CD4-positive, alpha-beta T cell treated with Interleukin-12 subunit alpha and Interleukin-12 subunit beta, for 1 hour (primary cell): ENCODE data around the gene PACRG.

ENCODE experiments used
- DNase-seq: peaks from one replicate; pipeline ENCODE4 v3.0.0-alpha.2; 2020

The PACRG gene

DNA sequence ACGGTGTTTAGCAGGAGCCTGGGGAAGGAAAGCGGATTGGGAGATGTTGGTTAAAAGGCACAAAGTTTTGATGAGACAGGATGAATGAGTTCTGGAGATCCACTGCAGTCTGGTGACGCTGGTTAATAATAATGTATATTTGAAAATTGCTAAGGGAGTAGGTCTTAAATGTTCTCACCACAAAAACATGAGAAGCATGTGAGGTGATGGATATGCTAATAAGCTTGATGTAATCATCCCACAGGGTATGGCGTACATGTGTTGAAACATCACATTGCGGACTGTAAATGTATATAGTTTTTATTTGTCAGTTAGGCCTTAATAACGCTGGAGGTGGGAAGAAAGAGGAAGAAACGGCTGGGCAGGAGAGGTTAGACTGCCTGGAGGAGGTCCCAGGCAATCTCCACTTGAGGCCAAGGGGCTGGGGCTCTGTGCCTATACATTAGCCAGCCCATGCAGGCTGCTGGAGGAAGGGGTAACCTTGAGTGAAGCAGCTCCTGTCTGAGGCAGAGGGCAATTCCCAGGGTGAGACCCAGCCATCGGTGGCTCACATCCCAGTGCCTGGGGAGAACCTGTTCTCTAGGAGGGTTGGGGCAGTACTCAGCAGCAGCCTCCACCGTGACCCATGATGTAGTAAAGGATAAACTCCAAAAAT lies 498.5 kb downstream of the PACRG start:
- no peak for DNase-seq

DNA sequence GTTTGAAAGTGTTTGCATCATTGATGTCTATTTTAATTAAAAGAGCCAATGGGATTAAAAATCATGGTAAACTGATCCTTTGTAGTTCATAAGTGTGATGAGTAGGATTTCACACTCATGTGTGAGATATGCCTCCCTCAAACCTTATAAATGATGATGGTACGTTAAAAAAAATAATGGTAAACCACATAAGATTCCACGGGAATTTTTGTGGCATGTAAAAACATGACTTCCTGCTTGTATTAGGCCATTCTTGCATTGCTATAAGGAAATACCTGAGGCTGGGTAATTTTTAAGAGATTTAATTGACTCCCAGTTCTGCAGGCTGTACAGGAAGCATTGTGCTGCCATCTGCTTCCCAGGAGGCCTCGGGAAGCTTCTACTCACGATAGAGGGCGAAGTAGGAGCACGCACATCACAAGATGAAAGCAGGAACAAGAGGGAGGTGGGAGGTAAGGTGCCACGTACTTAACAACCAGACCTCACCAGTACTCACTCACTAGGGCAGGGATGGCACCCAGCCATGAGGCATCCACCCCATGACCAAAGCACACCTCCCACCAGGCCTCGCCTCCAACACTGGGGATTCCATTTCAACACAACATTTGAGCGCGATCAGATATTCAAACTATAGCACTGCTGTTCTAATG lies 499.2 kb downstream of the PACRG start:
- DNase-seq, result no peak

DNA sequence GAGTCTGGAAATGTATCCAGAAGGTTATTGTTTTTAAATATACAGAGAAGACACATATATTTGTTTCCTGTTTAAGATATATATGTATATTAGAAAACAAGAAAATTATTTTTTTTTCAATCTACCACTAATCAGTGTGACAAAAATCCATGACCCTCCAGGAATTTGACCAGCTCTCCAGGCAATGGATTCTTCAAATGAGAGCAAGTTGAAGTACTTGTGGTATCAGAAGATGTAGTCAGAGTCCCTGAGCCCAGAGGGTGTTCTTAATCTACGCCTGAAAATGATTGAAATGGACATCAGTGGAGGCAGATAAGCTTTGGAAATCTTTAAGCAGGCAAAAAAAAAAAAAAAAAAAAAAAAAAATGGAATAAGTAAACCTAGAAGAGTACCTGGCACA lies 500.3 kb downstream of the PACRG start:
- no peak for DNase-seq

GRCh38 chr6:163229050-163229449 lies 501.3 kb downstream of the PACRG start:
- DNase-seq, result no peak

GRCh38 chr6:163230901-163231300 lies 503.1 kb downstream of the PACRG start:
- no peak for DNase-seq

- DNase-seq, result no peak
These were observed 503.7 kb downstream of the PACRG start for GRCh38 chr6:163231356-163232014.

DNA sequence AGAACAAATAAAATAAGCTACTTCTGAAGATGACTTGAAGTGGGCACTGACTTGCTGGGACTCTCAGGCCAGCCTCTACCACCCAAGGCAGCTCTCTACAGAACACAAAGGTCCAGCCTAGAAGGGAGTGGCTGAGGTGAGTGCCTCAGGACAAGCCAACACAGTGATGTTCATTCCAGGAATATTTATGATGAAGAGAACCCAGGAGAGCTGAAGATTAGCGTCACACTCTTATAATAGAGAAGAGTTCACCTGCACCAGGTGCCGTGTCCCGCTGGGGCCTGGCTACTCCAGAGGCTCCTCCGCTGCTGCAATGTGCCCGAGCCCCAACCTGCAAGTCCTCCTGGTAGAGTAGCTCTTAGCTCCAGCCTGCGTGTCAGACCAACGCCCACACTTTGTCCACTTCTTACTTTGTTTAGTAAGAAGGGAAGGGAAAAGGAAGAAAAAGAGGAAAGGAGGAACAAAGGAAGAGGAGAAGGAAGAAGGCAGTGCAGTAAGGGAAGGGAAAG lies 504.3 kb downstream of the PACRG start:
- no peak for DNase-seq

DNA sequence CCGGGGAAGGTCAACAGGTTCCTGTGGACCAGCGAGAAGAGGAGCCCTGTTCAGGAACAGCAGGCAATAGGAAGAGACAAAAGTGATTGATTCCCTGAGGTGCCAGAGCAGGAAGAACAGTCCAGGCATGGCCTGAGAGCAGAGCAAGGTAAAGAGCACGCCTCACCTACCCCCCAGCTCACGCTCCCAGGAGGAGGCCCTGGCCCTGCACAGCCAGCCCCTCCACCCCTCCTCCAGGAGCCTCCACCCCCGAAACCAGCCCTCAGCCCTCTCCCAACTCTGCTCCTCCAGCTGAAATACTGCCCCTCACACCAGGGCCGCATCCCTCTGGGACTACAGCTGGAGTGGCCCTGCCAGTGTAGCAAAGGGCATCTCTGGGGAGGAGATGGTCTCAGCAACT lies 504.9 kb downstream of the PACRG start:
- no peak for DNase-seq

DNA sequence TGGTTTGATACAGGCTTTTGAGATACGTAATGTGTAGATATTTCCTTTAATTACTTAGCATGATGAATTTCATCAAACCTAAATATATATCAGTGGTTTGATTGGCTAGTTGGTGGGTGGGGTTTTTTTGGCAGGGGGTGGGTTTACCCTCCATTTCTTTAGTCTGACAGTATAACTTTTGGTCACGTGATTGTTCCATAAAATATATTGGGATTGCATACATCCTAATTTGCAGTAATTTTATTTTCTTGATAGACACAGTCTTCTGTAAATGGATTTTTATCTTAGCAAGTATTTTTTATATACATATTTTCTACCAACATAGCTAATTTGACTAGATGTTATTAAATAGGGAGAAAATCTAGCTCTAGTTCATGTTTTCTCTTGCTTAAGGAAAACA lies 509.3 kb downstream of the PACRG start:
- DNase-seq, result no peak

GRCh38 chr6:163239572-163240340 lies 512.0 kb downstream of the PACRG start:
- DNase-seq, result no peak

DNA sequence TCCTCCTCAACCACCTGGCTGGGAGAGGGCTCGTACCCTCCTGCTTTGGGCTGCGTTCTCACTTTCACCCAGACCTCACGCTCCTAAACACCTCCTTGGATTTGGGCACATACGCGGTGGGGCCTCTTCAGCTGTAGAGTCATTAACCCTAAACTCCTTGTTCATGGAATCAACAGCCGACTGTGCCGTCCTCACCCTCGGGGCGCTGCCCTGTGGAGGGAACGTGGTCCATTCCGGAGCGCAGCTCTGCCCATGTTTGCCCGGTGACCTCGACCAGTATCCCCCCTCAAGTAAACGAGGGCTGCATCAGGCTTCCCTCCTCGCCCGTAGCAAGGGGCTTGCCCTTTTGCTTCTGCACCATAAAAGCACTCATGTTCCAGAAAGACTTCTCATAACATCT lies 512.8 kb downstream of the PACRG start:
- no peak for DNase-seq

DNA sequence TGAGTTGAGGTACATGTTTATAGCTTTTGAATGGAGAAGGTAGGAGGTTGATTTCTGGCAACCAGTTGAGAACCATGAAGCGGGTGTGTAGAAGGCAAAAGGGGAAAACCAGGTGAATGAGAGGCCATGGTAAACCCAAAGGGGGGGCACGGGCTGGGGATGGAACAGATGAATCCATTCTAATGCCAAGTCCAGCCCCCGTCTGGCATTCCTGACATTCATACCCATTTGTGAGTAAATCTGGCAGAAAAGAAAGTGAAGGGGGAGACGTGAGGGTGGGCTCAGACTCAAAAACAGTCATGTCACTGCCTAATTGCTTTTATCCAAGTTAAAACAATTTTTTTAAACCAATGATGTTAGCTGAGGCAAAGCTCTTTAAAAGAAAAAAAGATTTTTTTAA lies 513.9 kb downstream of the PACRG start:
- no peak for DNase-seq

DNA sequence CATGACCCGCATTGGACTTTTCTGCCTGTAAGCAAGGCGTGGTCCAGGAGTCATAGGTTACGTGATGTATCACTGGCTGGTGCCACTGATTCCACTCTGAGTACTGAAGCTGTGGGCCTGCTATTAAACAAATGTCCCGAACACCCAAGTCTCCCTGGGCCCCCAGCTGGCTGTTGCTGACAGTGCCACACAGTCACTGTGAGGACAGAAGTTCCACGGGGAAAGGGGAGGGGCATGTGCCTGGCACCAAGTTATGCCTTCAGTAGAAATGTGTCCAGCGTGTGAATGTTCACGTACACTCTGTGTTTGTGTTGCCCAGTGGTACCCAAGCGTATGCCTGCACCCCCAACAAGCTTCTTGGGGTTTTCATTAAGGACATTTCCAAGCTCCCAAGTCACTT lies 515.3 kb downstream of the PACRG start:
- DNase-seq, result no peak

DNA sequence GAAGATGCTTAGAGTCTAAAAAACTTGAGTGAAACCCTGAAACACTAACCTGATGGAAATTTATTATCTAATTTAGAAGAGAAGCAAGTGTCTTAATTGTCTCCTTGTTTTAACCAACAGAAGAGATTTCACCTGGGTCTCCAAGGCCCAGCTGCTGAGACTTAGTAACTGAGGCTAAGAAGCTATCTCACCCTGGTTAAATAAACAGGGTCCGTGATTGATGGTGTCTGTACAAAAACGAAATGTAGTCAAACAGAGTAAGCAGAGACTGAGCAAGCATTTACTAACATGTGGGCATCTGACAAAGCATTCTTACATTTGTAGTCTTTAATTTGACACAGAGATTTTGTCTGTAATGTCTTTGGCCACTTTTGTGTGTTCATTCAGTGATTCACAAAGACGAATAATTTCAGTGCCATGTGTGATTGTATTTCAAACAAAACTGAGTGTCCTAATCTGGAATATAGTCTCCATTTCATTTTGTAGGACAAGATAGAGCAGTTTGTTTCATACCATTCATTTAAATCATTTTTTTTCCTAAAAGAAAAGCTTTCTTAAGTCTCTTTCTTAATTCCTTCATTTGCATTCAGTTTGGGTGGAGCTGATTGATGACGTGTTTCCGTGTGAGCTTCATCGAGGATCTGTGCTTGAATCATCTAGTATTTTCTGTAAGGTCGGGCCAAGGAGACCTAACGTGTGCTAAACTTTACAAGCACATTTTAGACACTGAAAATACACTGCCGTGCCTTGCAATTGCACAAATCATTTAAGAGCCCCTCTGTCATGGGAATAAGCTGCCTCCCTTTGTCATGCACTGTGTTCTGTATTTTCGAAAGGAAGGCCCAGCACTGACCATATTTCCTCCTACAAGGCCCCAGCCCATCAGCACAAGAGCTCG lies 516.2 kb downstream of the PACRG start:
- DNase-seq, result no peak

DNA sequence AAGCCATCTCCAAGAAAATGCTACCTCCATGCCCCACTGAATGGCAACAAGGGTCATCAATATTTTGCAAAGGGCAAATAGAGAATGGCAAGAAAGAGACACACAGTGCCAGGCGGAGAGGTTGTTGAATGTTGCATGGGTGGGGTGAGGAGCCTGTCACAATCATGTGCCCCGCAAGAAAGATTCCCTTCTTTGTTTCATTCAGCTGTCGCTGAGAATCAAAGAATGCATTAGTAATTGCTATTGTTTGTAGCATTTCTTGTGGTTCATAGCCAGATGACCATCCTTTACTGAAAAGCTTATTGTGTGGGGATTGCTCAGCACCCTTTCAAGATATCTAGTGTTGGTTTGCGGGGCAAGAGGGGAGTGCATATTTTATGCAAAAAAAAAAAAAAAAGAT lies 520.3 kb downstream of the PACRG start:
- no peak for DNase-seq

GRCh38 chr6:163249651-163250101 lies 521.9 kb downstream of the PACRG start:
- no peak for DNase-seq

GRCh38 chr6:163250116-163250515 lies 522.3 kb downstream of the PACRG start:
- DNase-seq, result no peak

DNA sequence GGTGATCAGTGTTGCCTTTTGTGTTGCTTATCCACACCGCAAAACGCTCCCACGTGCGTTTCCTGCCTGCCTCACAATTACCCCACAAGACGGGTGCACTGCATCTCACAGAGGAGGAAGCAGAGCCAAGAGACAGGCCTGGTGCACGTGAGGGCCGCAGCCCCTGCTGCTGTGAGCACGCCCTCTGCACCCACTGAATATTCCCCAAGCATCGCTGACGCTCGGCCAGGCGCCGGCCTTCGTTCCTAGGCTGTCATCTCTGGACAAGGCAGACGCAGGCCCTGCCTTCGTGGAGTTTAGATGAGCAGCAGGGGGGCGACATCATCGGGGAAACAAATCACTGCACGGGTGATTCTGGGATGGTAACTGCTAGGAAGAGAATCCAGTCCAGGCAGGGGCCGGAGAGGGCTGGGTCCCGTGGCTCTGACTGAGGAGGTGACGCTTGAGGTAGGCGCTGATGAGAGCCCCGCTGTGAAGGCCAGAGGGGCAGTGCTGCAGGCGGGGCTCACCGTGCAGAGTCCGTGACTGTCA lies 524.4 kb downstream of the PACRG start:
- no peak for DNase-seq

DNA sequence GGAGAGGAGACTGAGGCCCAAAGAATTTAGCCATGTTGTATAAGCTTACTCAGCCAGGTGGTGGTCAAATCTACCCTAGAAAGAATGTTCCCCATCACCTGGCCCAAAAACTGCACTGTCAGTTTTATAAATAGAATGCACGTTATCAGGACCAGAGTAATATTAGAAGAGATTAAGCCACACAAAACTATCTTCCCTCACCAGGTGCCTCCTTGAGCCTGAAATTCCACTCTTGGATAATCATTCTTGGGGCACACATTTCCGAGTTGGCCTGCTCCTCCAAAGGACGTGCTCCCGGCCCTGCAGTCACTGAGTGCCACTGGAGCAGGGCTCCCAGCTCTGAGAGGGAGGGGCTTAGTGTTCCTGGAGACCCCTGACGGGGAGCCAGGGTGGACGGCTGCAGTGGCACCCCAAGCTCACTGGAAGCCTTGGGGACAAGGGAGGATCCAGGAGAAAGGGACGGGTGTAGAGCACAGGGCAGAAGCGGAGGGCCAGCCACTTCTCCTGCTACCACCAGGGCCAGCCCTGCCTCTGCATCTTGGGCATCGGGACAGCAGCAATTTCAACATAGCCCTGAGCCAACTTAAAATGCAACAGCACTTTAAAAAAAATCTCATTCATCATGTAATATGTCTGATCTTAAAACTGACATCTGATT lies 525.9 kb downstream of the PACRG start:
- DNase-seq, result no peak

- DNase-seq, result no peak
These were observed 526.6 kb downstream of the PACRG start for GRCh38 chr6:163254341-163254835.

GRCh38 chr6:163255265-163255664 lies 527.5 kb downstream of the PACRG start:
- DNase-seq, result no peak
